H1 (cell line): ENCODE data around the gene PSD2. TPM values are rescaled to one million over a fixed set of nuclear protein-coding genes. Genes with fewer than 3 reads are reported as not detected.

ENCODE experiments used
- CTCF ChIA-PET: fragments of 300-600 bp; sonication (Branson Sonifier 250); formaldehyde crosslinking; loops from one replicate; lab custom pipeline; 2021; ENCODE audit not compliant: partially characterized antibody; lab: Charles Lee
- POLR2A ChIA-PET: fragments of 300-600 bp; sonication (Branson Sonifier 250); formaldehyde crosslinking; loops from one replicate; lab custom pipeline; 2021; ENCODE audit warnings: inconsistent platforms; ENCODE audit not compliant: partially characterized antibody; lab: Charles Lee
- DNase-seq, 2 experiments: peaks; one replicate each; pipeline versions ENCODE4 v3.0.0 to v3.0.0-alpha.2; 2010 to 2022; ENCODE audit warnings: low spot score in 2 of 2, low read depth in 1 of 2, mixed read lengths in 1 of 2
- FAIRE-seq: peaks from 2 replicates; lab custom pipeline; 2011; peaks lifted over from hg19 to GRCh38; lab: Jason Lieb, UNC
- H2AFZ ChIP-seq: 2 replicates; pipeline ENCODE4 v1.8.1; 2012; ENCODE audit warnings: low read length, inconsistent platforms
- H2AK5ac ChIP-seq: 2 replicates; pipeline ENCODE4 v1.6.1; 2013; ENCODE audit warnings: low read depth, low read length
- H2BK120ac ChIP-seq: replicated peaks from 2 replicates; pipeline ENCODE3; 2013; ENCODE audit warnings: low read depth, low read length, inconsistent platforms
- H2BK12ac ChIP-seq: 2 replicates; pipeline ENCODE4 v1.6.1; 2013; ENCODE audit warnings: low read depth, low read length
- H2BK15ac ChIP-seq: 2 replicates; pipeline ENCODE4 v1.6.1; 2013; ENCODE audit warnings: low read length
- H2BK20ac ChIP-seq: 2 replicates; pipeline ENCODE4 v1.6.1; 2013; ENCODE audit warnings: low read length
- H2BK5ac ChIP-seq: 2 replicates; pipeline ENCODE4 v1.6.1; 2013; ENCODE audit warnings: low read depth, low read length
- H3K14ac ChIP-seq: 2 replicates; pipeline ENCODE4 v1.6.1; 2013; ENCODE audit warnings: inconsistent platforms; ENCODE audit not compliant: insufficient read length
- H3K18ac ChIP-seq: 2 replicates; pipeline ENCODE4 v1.6.1; 2013; ENCODE audit warnings: low read length; ENCODE audit errors: extremely low read depth
- H3K23ac ChIP-seq: 2 replicates; pipeline ENCODE4 v1.6.1; 2013; ENCODE audit warnings: inconsistent platforms; ENCODE audit not compliant: insufficient read length
- H3K23me2 ChIP-seq: 2 replicates; pipeline ENCODE4 v1.6.1; 2013; ENCODE audit warnings: low read depth, low read length
- H3K27ac ChIP-seq: 2 replicates; pipeline ENCODE4 v1.6.1; 2011; ENCODE audit warnings: low read depth, low read length, inconsistent platforms
- H3K27me3 ChIP-seq, 4 experiments: replicated peaks in 1 of 4; 1 replicate in 1 of 4; 2 replicates in 3 of 4; pipeline versions ENCODE4 v1.6.1 to v1.8.1; 2011 to 2013; ENCODE audit warnings: low read length in 3 of 4, mild to moderate bottlenecking in 3 of 4, inconsistent platforms in 2 of 4, mixed read lengths in 2 of 4, moderate library complexity in 1 of 4; ENCODE audit not compliant: control insufficient read depth in 3 of 4, insufficient read depth in 3 of 4; ENCODE audit errors: extremely low read depth in 1 of 4
- H3K36me3 ChIP-seq, 4 experiments: 2 replicates each; pipeline versions ENCODE4 v1.6.1 to v1.8.1; 2011 to 2013; ENCODE audit warnings: mild to moderate bottlenecking in 4 of 4, low read length in 3 of 4, moderate library complexity in 2 of 4, control low read depth in 1 of 4, inconsistent platforms in 1 of 4; ENCODE audit not compliant: insufficient read depth in 4 of 4, control insufficient read depth in 2 of 4
- H3K4ac ChIP-seq: replicated peaks from 2 replicates; pipeline ENCODE3; 2013; ENCODE audit warnings: low read length, low read depth, mixed read lengths, inconsistent platforms; ENCODE audit not compliant: insufficient read length
- H3K4me1 ChIP-seq, 4 experiments: replicated peaks in 1 of 4; 1 replicate in 1 of 4; 2 replicates in 3 of 4; pipeline versions ENCODE4 v1.6.1 to v1.8.1; 2011 to 2013; ENCODE audit warnings: low read length in 3 of 4, inconsistent platforms in 2 of 4, mixed read lengths in 1 of 4; ENCODE audit not compliant: insufficient read depth in 4 of 4, control insufficient read depth in 3 of 4
- H3K4me2 ChIP-seq, 2 experiments: 2 replicates each; pipeline versions ENCODE4 v1.6.1 to v1.8.1; 2011 to 2013; ENCODE audit warnings: low read depth in 2 of 2, low read length in 2 of 2, control low read depth in 1 of 2, inconsistent platforms in 1 of 2, mild to moderate bottlenecking in 1 of 2; ENCODE audit not compliant: insufficient read depth in 1 of 2
- H3K4me3 ChIP-seq, 4 experiments: fragments of 200-600, 300-600 bp in 1 of 4; sonication (generic), shearing (Covaris generic), sonication (Bioruptor Twin) in 1 of 4; 2 replicates each; pipeline versions ENCODE4 v1.5.1 to v1.8.1; 2011 to 2016; ENCODE audit warnings: low read length in 4 of 4, low read depth in 3 of 4, control low read depth in 2 of 4, inconsistent platforms in 2 of 4, mild to moderate bottlenecking in 2 of 4, mixed read lengths in 1 of 4, moderate library complexity in 1 of 4; ENCODE audit not compliant: insufficient read depth in 2 of 4; ENCODE audit errors: extremely low read depth in 1 of 4
- H3K56ac ChIP-seq: replicated peaks from 2 replicates; pipeline ENCODE3; 2013; ENCODE audit warnings: low read depth, mild to moderate bottlenecking, mixed read lengths, low read length, inconsistent platforms; ENCODE audit not compliant: insufficient read length
- H3K79me1 ChIP-seq: 2 replicates; pipeline ENCODE4 v1.6.1; 2013; ENCODE audit warnings: low read depth, low read length, control low read depth
- H3K79me2 ChIP-seq, 2 experiments: 2 replicates each; pipeline versions ENCODE4 v1.6.1 to v1.8.1; 2012 to 2013; ENCODE audit warnings: low read length in 2 of 2, mild to moderate bottlenecking in 2 of 2, inconsistent platforms in 1 of 2; ENCODE audit not compliant: insufficient read depth in 2 of 2, control insufficient read depth in 1 of 2
- H3K9ac ChIP-seq, 4 experiments: replicated peaks in 1 of 4; 1 replicate in 1 of 4; 2 replicates in 3 of 4; pipeline versions ENCODE4 v1.6.1 to v1.8.1; 2011 to 2013; ENCODE audit warnings: low read depth in 3 of 4, low read length in 3 of 4, control low read depth in 2 of 4, mild to moderate bottlenecking in 2 of 4, moderate library complexity in 2 of 4, inconsistent platforms in 1 of 4; ENCODE audit errors: extremely low read depth in 1 of 4
- H3K9me3 ChIP-seq, 2 experiments: 2 replicates each; pipeline versions ENCODE4 v1.6.1 to v1.8.1; 2012 to 2013; ENCODE audit warnings: mild to moderate bottlenecking in 2 of 2, moderate library complexity in 2 of 2, control low read depth in 1 of 2, inconsistent platforms in 1 of 2, low read depth in 1 of 2, low read length in 1 of 2, mixed read lengths in 1 of 2; ENCODE audit not compliant: insufficient read depth in 2 of 2
- H4K20me1 ChIP-seq, 2 experiments: replicated peaks in 1 of 2; 2 replicates each; pipeline versions ENCODE3 to v1.8.1; 2011 to 2013; ENCODE audit warnings: inconsistent platforms in 2 of 2, low read length in 2 of 2, mild to moderate bottlenecking in 1 of 2; ENCODE audit not compliant: insufficient read depth in 2 of 2, control insufficient read depth in 1 of 2
- H4K5ac ChIP-seq: 2 replicates; pipeline ENCODE4 v1.6.1; 2013; ENCODE audit warnings: low read length, low read depth, mixed read lengths, inconsistent platforms; ENCODE audit not compliant: insufficient read length
- H4K8ac ChIP-seq: 2 replicates; pipeline ENCODE4 v1.8.0; 2013; ENCODE audit warnings: mild to moderate bottlenecking, moderate library complexity, low read length, inconsistent platforms; ENCODE audit not compliant: insufficient read depth; ENCODE audit errors: extremely low read depth
- H4K91ac ChIP-seq: replicated peaks from 2 replicates; pipeline ENCODE3; 2013; ENCODE audit warnings: low read length, mixed read lengths, inconsistent platforms; ENCODE audit not compliant: insufficient read length
- ASH2L ChIP-seq: fragments of 200-600, 300-600 bp; sonication (generic); IDR thresholded peaks from one replicate; pipeline ENCODE4 v1.7.1; 2017; ENCODE audit warnings: low read length
- EP300 ChIP-seq, 2 experiments: IDR thresholded peaks; 1 replicate in 1 of 2; 2 replicates in 1 of 2; pipeline ENCODE4 v1.6.1; 2011 to 2012; ENCODE audit warnings: low read depth in 2 of 2, low read length in 2 of 2, mild to moderate bottlenecking in 2 of 2, borderline replicate concordance in 1 of 2, inconsistent platforms in 1 of 2, moderate library complexity in 1 of 2
- GABPA ChIP-seq: IDR thresholded peaks from 2 replicates; pipeline ENCODE4 v1.6.1; 2011; ENCODE audit warnings: mild to moderate bottlenecking, low read length, moderate library complexity, borderline replicate concordance; ENCODE audit not compliant: insufficient read depth
- JUN ChIP-seq: IDR thresholded peaks from 2 replicates; pipeline ENCODE4 v1.6.1; 2011; ENCODE audit warnings: low read depth, mild to moderate bottlenecking, improper control_type of control experiment, low read length
- MAFK ChIP-seq: IDR thresholded peaks from 2 replicates; pipeline ENCODE4 v1.6.1; 2012; ENCODE audit warnings: low read depth, mild to moderate bottlenecking, improper control_type of control experiment, low read length
- NANOG ChIP-seq: IDR thresholded peaks from 2 replicates; pipeline ENCODE4 v1.6.1; 2011; ENCODE audit warnings: low read length, low read depth, mild to moderate bottlenecking, inconsistent platforms; ENCODE audit not compliant: insufficient read depth, poor library complexity, severe bottlenecking
- NRF1 ChIP-seq: IDR thresholded peaks from 2 replicates; pipeline ENCODE4 v1.6.1; 2011; ENCODE audit warnings: mild to moderate bottlenecking, low read depth, low read length, improper control_type of control experiment
- RAD21 ChIP-seq, 2 experiments: IDR thresholded peaks in 1 of 2; conservative IDR thresholded peaks in 1 of 2; 2 replicates each; pipeline ENCODE4 v1.6.1; 2011; ENCODE audit warnings: low read depth in 2 of 2, low read length in 2 of 2, improper control_type of control experiment in 1 of 2, inconsistent platforms in 1 of 2, mild to moderate bottlenecking in 1 of 2, moderate library complexity in 1 of 2
- SUZ12 ChIP-seq: fragments of 200-600 bp; sonication (generic); IDR thresholded peaks from 2 replicates; pipeline ENCODE4 v1.6.1; 2012; ENCODE audit warnings: mild to moderate bottlenecking, inconsistent platforms, low read length, moderate library complexity, mixed read lengths
- TBP ChIP-seq: IDR thresholded peaks from 2 replicates; pipeline ENCODE4 v1.6.1; 2011; ENCODE audit warnings: low read depth, low read length, improper control_type of control experiment
- TEAD4 ChIP-seq: IDR thresholded peaks from 2 replicates; pipeline ENCODE4 v1.6.1; 2012; ENCODE audit warnings: low read depth, low read length, inconsistent platforms, mixed read lengths
- YY1 ChIP-seq: IDR thresholded peaks from 2 replicates; pipeline ENCODE4 v1.6.1; 2011; ENCODE audit warnings: low read depth, mild to moderate bottlenecking, low read length
- WGBS, 2 experiments: shearing (Covaris generic) in 1 of 2; methylation state at CpG; one replicate each; pipeline versions ENCODE4 v1.1.6 to v1.1.7; 2013 to 2015; ENCODE audit warnings: low lambda C conversion rate in 2 of 2, mixed read lengths in 2 of 2, inconsistent platforms in 1 of 2, low coverage in 1 of 2, missing lambda C conversion rate in 1 of 2; ENCODE audit not compliant: insufficient replicate concordance in 2 of 2, insufficient coverage in 1 of 2, insufficient read length in 1 of 2; ENCODE audit errors: extremely low coverage in 1 of 2, missing lambda C conversion rate in 1 of 2; 5-methylcytosine and 5-hydroxymethylcytosine counted together
- polyA plus RNA-seq, 7 experiments: library from polyadenylated mRNA; depleted of rRNA in 3 of 7; stranded (reverse) in 5 of 7; unstranded in 2 of 7; fragments of >200 nt in 5 of 7; fragments of 200-250 nt in 2 of 7; gene quantifications; 1 replicate in 5 of 7; 2 replicates in 1 of 7; 4 replicates in 1 of 7; pipeline versions ENCODE4 v1.2.1 to v1.2.3, GENCODE V29; 2011 to 2013; ENCODE audit warnings: missing spikeins in 2 of 7, mixed read lengths in 2 of 7
- total RNA-seq: library from RNA; stranded (reverse); fragmentation: NEBNext Ultra II Directional; extraction: Animal tissue kit (Norgen Biotek cat#: 25700); gene quantifications from 2 replicates; pipeline ENCODE4 v1.2.1, GENCODE V29; 2021
- TF ChIP-seq, protein P1 (sequence below): IDR thresholded peaks from 2 replicates; pipeline ENCODE4 v1.6.1; 2011; ENCODE audit warnings: low read length, improper control_type of control experiment

The PSD2 gene
- total and polyA plus RNA-seq, 2 of the 8 experiments (the other 6 are each of a cell fraction or from before 2014, with no cell fraction given), result 0.06 to 0.14 TPM

- no peak overlapping the region for H2BK120ac ChIP-seq
- POLR2A ChIA-PET, result no interaction called here
- TF ChIP-seq SUZ12, result no peak
- TF ChIP-seq MAFK, result no peak
- TF ChIP-seq JUN, result no peak
- TF ChIP-seq GABPA, result no peak
- TF ChIP-seq, protein P1, sequence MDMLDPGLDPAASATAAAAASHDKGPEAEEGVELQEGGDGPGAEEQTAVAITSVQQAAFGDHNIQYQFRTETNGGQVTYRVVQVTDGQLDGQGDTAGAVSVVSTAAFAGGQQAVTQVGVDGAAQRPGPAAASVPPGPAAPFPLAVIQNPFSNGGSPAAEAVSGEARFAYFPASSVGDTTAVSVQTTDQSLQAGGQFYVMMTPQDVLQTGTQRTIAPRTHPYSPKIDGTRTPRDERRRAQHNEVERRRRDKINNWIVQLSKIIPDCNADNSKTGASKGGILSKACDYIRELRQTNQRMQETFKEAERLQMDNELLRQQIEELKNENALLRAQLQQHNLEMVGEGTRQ, result no peak
- TF ChIP-seq RAD21 (IDR thresholded peaks at IDR 0.05 in 1 of 2, conservative IDR thresholded peaks at IDR 0.05 in 1 of 2; ENCODE audit: low read depth in 2 of 2, low read length in 2 of 2), result no peak
- no peak for TF ChIP-seq TBP
- TF ChIP-seq TEAD4, result no peak
- TF ChIP-seq NANOG, result no peak
- TF ChIP-seq NRF1, result no peak
- no peak for TF ChIP-seq YY1
- no peak for TF ChIP-seq ASH2L
- TF ChIP-seq EP300 (IDR thresholded peaks at IDR 0.05; ENCODE audit: borderline replicate concordance in 1 of 2, low read depth in 2 of 2, low read length in 2 of 2), result no peak
Measured at GRCh38 chr5:139855451-139855850, 59.8 kb downstream of the PSD2 start.

More at GRCh38 chr5:139855451-139855850, 59.8 kb downstream of the PSD2 start:
- H4K8ac ChIP-seq, result no peak overlapping the region
- no peaks in the 10 kb centered on the region for H3K79me1 ChIP-seq
- H3K4me1 ChIP-seq, result no peaks in the 10 kb centered on the region
- H3K18ac ChIP-seq, result no peak overlapping the region
- H2AFZ ChIP-seq, result no peak overlapping the region
- no peak overlapping the region for H3K56ac ChIP-seq
- peaks cover 0 to 9% (median 0%) of the 10 kb centered on the region in 4 experiments; a peak in 2 of 7 replicates for H3K27me3 ChIP-seq
- no peak overlapping the region for H3K4ac ChIP-seq
- no peak overlapping the region for H2BK15ac ChIP-seq
- no peak overlapping the region for H3K27ac ChIP-seq
- no peak for FAIRE-seq
- no peak overlapping the region for H2AK5ac ChIP-seq
- DNase-seq, result no peak
- H4K20me1 ChIP-seq, result no peaks in the 10 kb centered on the region
- no peaks in the 10 kb centered on the region for H3K79me2 ChIP-seq
- CTCF ChIA-PET, result interaction anchor here (0.6 to 13.2 kb wide), 17 partner anchors 8 to 1414 kb away, joined by 3 to 173 read pairs (median 4); no protein-coding TSS in a partner anchor
- no peaks in the 10 kb centered on the region for H3K9me3 ChIP-seq
- H4K5ac ChIP-seq, result no peak overlapping the region
- H3K36me3 ChIP-seq, result no peaks in the 10 kb centered on the region
- no peak overlapping the region for H3K4me3 ChIP-seq
- H3K23me2 ChIP-seq, result 0 out of 2 replicates have a peak, but pooled peaks cover 3% of the 10 kb centered on the region
- no peak overlapping the region for H2BK5ac ChIP-seq
- WGBS, 2 experiments, result 93% methylated on average over 8 of the region's 8 CpGs; no CpG with 5 or more reads in 1 of the 2 experiments
- no peak overlapping the region for H3K9ac ChIP-seq
- no peak overlapping the region for H2BK20ac ChIP-seq
- H3K23ac ChIP-seq, result no peak overlapping the region
- H3K4me2 ChIP-seq, result no peak overlapping the region
- no peak overlapping the region for H2BK12ac ChIP-seq
- H4K91ac ChIP-seq, result no peak overlapping the region
- no peak overlapping the region for H3K14ac ChIP-seq
